ENCODE data around the gene PPP3CA.

The PPP3CA gene

GRCh38 chr4:101346351-101347266, 717 bp downstream of the PPP3CA start:
- Histone ChIP-seq H2AFZ (ENCODE audit: low read length) (peak overlapping the region; percentile 80), H3K79me2 (ENCODE audit: low read length) (peaks cover 42% of the 10 kb centered on the region), H3K36me3 (replicated peaks; ENCODE audit: insufficient read depth, low read length) (no peaks in the 10 kb centered on the region), H3K27ac (ENCODE audit: low read length) (peak overlapping the region; percentile 84), H3K9me3 (replicated peaks; ENCODE audit: insufficient read depth, low read length) (no peaks in the 10 kb centered on the region), H3K9ac (ENCODE audit: low read length) (peak overlapping the region; percentile 80), H4K20me1 (ENCODE audit: insufficient read depth, low read length) (0 out of 2 replicates have a peak, but pooled peaks cover 5% of the 10 kb centered on the region), H3K4me1 (ENCODE audit: low read length) (peaks cover 9% of the 10 kb centered on the region; the same call in 1 of the 2 replicates), H3K4me3 (ENCODE audit: low read length) (peak overlapping the region; percentile 84), H3K27me3 (replicated peaks; ENCODE audit: insufficient read depth, low read length) (no peaks in the 10 kb centered on the region), H3K4me2 (ENCODE audit: low read depth, low read length) (peak overlapping the region; percentile 96; the same call in 1 of the 2 replicates), H3F3A (ENCODE audit: insufficient read depth, low read length) (peaks cover 23% of the 10 kb centered on the region), H3K9me2 (replicated peaks; ENCODE audit: insufficient read depth, low read length) (no peaks in the 10 kb centered on the region)
- DNase-seq = peak; percentile 64
- TF ChIP-seq EZH2phosphoT487 (IDR thresholded peaks at IDR 0.05; ENCODE audit: low read length) (no peak), EZH2 (optimal IDR thresholded peaks at IDR 0.05; ENCODE audit: low read depth, low read length) (no peak), CTCF (IDR thresholded peaks at IDR 0.05; ENCODE audit: low read length) (no peak)

GRCh38 chr4:101345596-101346350, 1.6 kb downstream of the PPP3CA start:
- H3K4me1 ChIP-seq (ENCODE audit: low read length) = peaks cover 9% of the 10 kb centered on the region; the same call in 1 of the 2 replicates
- no peak overlapping the region for H3K27ac ChIP-seq (ENCODE audit: low read length)

GRCh38 chr4:101345271-101345595, 2.1 kb downstream of the PPP3CA start:
- Histone ChIP-seq H3K27me3 (replicated peaks; ENCODE audit: insufficient read depth, low read length) (no peaks in the 10 kb centered on the region), H3K36me3 (replicated peaks; ENCODE audit: insufficient read depth, low read length) (no peaks in the 10 kb centered on the region), H3K9ac (ENCODE audit: low read length) (peak overlapping the region; percentile 46; the same call in 1 of the 2 replicates), H3K4me1 (ENCODE audit: low read length) (peaks cover 9% of the 10 kb centered on the region; the same call in 1 of the 2 replicates), H3K4me2 (ENCODE audit: low read depth, low read length) (peak overlapping the region; percentile 96), H4K20me1 (ENCODE audit: insufficient read depth, low read length) (0 out of 2 replicates have a peak, but pooled peaks cover 5% of the 10 kb centered on the region), H2AFZ (ENCODE audit: low read length) (peak overlapping the region; percentile 33), H3K9me3 (replicated peaks; ENCODE audit: insufficient read depth, low read length) (no peaks in the 10 kb centered on the region), H3K79me2 (ENCODE audit: low read length) (peaks cover 56% of the 10 kb centered on the region), H3K27ac (ENCODE audit: low read length) (no peak overlapping the region), H3K9me2 (replicated peaks; ENCODE audit: insufficient read depth, low read length) (no peaks in the 10 kb centered on the region), H3K4me3 (ENCODE audit: low read length) (peak overlapping the region; percentile 84), H3F3A (ENCODE audit: insufficient read depth, low read length) (peaks cover 23% of the 10 kb centered on the region)
- no peak for DNase-seq
- TF ChIP-seq CTCF (IDR thresholded peaks at IDR 0.05; ENCODE audit: low read length) = no peak
- no peak for TF ChIP-seq EZH2 (optimal IDR thresholded peaks at IDR 0.05; ENCODE audit: low read depth, low read length)
- TF ChIP-seq EZH2phosphoT487 (IDR thresholded peaks at IDR 0.05; ENCODE audit: low read length) = no peak

More at GRCh38 chr4:101345596-101346350, 1.6 kb downstream of the PPP3CA start:
- no peak for TF ChIP-seq EZH2 (optimal IDR thresholded peaks at IDR 0.05; ENCODE audit: low read depth, low read length)
- no peak for TF ChIP-seq EZH2phosphoT487 (IDR thresholded peaks at IDR 0.05; ENCODE audit: low read length)
- no peak for TF ChIP-seq CTCF (IDR thresholded peaks at IDR 0.05; ENCODE audit: low read length)
- peaks cover 50% of the 10 kb centered on the region for H3K79me2 ChIP-seq (ENCODE audit: low read length)
- peak overlapping the region; percentile 96 for H3K4me2 ChIP-seq (ENCODE audit: low read depth, low read length)
- no peaks in the 10 kb centered on the region for H3K27me3 ChIP-seq (replicated peaks; ENCODE audit: insufficient read depth, low read length)
- no peaks in the 10 kb centered on the region for H3K9me3 ChIP-seq (replicated peaks; ENCODE audit: insufficient read depth, low read length)
- H3K9me2 ChIP-seq (replicated peaks; ENCODE audit: insufficient read depth, low read length) = no peaks in the 10 kb centered on the region
- DNase-seq = peak; percentile 51
- H4K20me1 ChIP-seq (ENCODE audit: insufficient read depth, low read length) = 0 out of 2 replicates have a peak, but pooled peaks cover 5% of the 10 kb centered on the region
- peak overlapping the region; percentile 80; the same call in 1 of the 2 replicates for H3K9ac ChIP-seq (ENCODE audit: low read length)
- no peaks in the 10 kb centered on the region for H3K36me3 ChIP-seq (replicated peaks; ENCODE audit: insufficient read depth, low read length)
- H3F3A ChIP-seq (ENCODE audit: insufficient read depth, low read length) = peaks cover 23% of the 10 kb centered on the region
- H3K4me3 ChIP-seq (ENCODE audit: low read length) = peak overlapping the region; percentile 84
- H2AFZ ChIP-seq (ENCODE audit: low read length) = peak overlapping the region; percentile 33

All from MM.1S (cell line).